ENCODE data around the gene NUMBL.

GRCh38 chr19:40616941-40617340 lies 73.5 kb downstream of the NUMBL start:
- TF ChIP-seq EZH2phosphoT487 (IDR thresholded peaks at IDR 0.05; ENCODE audit: borderline replicate concordance, low read length) (no peak), CTCF (conservative IDR thresholded peaks at IDR 0.05; ENCODE audit: low read depth, low read length) (no peak), EZH2 (IDR thresholded peaks at IDR 0.05; ENCODE audit: low read length, unreplicated experiment) (no peak)

Data from PC-3 (cell line).